ENCODE measurements around the gene PCSK5.
A peak's percentile ranks its signal among the peaks of the same experiment; 100 is the strongest.
"Not testable (repeated sequence)": the region's sequence is repeated elsewhere in the genome, so short reads cannot be mapped to it uniquely, and the experiment has no call there.

Gene PCSK5

GRCh38 chr9:76020652-76021051 is 130.2 kb downstream of the PCSK5 start:
- DNase-seq: no peak

- DNase-seq: no peak
These were observed 131.8 kb downstream of the PCSK5 start for GRCh38 chr9:76022317-76022716.

- no peak for DNase-seq
These were observed 133.3 kb downstream of the PCSK5 start for GRCh38 chr9:76023715-76024195.

- DNase-seq: no peak
These were observed 134.8 kb downstream of the PCSK5 start for GRCh38 chr9:76025286-76025685.

- no peak for DNase-seq
These were observed 136.3 kb downstream of the PCSK5 start for GRCh38 chr9:76026796-76027195.

GRCh38 chr9:76027416-76027815 is 136.9 kb downstream of the PCSK5 start:
- no peak for DNase-seq

- no peak for DNase-seq
These were observed 137.4 kb downstream of the PCSK5 start for GRCh38 chr9:76027861-76028260.

- no peak for DNase-seq
These were observed 141.7 kb downstream of the PCSK5 start for GRCh38 chr9:76032038-76032796.

GRCh38 chr9:76032797-76033373 is 142.4 kb downstream of the PCSK5 start:
- DNase-seq: no peak

- DNase-seq: no peak
These were observed 143.6 kb downstream of the PCSK5 start for GRCh38 chr9:76034049-76034448.

- DNase-seq: no peak
These were observed 146.3 kb downstream of the PCSK5 start for GRCh38 chr9:76036762-76037161.

GRCh38 chr9:76037587-76038225 is 147.2 kb downstream of the PCSK5 start:
- DNase-seq: no peak

GRCh38 chr9:76038431-76038830 is 148.0 kb downstream of the PCSK5 start:
- no peak for DNase-seq

- no peak for DNase-seq
These were observed 153.9 kb downstream of the PCSK5 start for GRCh38 chr9:76044266-76044819.

- DNase-seq: no peak
These were observed 154.7 kb downstream of the PCSK5 start for GRCh38 chr9:76045221-76045620.

- DNase-seq: no peak
These were observed 158.9 kb downstream of the PCSK5 start for GRCh38 chr9:76049341-76049740.

- no peak for DNase-seq
These were observed 177.2 kb downstream of the PCSK5 start for GRCh38 chr9:76067696-76068095.

- DNase-seq: no peak
These were observed 187.1 kb downstream of the PCSK5 start for GRCh38 chr9:76077537-76077936.

- not testable (repeated sequence) for DNase-seq
These were observed 190.8 kb downstream of the PCSK5 start for GRCh38 chr9:76081281-76081680.

- DNase-seq: no peak
These were observed 191.6 kb downstream of the PCSK5 start for GRCh38 chr9:76082057-76082456.

- DNase-seq: no peak
These were observed 195.1 kb downstream of the PCSK5 start for GRCh38 chr9:76085596-76085995.

GRCh38 chr9:76086539-76086938 is 196.1 kb downstream of the PCSK5 start:
- DNase-seq: no peak

GRCh38 chr9:76087976-76088375 is 197.5 kb downstream of the PCSK5 start:
- peak; percentile 9 for DNase-seq

GRCh38 chr9:76090330-76090729 is 199.9 kb downstream of the PCSK5 start:
- no peak for DNase-seq
